ENCODE results near the gene DMRT2.

DMRT2 gene

DNA sequence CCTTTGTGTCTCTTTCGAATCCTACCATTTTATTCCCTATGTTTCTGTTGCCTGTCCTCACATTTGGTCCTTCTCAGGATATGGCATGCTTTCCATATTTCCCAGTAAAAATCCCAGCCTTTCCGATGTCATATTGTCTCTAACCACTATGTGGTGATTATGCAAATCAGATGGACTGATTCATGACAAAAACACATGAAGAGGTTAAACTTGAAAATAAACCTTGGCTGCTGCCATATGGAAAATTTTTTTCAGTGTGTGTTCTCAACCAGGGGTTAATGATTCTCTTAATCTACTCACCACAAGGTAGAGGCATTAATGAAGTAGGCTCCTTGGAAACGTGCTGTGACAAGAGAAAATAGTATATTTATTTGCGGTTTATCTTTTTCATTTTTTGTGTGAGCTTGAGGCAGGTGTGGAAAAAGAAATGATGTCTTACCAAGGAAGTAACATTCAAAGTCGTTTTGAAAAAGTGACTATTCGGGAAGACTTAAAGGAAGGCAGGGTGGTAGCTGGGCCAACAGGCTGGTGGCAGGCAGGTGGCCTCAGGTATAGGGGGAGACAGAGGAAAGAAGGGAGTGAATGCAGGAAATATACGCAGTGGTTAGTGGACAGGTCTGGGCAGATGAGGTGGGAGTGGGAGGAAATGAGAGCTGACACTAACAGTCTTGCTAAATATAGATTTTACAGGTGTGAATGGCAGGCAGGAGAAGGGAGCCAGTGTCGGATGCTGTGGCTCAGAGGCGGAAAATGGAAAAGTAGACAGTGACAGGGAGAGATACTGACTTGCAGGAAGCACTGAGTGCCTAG, 46.2 kb downstream of the DMRT2 start:
- no peak for DNase-seq

DNA sequence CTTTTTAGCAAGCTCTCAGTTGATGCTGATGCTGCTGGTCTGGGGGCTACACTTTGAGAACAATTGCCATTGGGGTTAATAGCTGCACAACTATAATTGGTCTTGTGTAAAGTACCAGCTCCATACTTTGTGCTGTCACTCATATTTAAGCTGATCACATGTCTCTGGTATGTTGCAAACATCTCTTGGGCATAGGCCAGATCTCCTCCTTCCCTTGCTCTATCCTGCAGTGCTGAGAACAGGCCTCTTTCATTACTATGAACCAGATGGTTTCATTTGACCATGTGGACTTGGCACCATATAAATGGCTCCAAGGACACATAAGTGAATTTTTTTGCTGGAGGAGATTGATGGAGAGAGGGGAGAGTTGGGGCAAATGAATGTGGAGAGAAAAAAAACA, 48.4 kb downstream of the DMRT2 start:
- no peak for DNase-seq

DNA sequence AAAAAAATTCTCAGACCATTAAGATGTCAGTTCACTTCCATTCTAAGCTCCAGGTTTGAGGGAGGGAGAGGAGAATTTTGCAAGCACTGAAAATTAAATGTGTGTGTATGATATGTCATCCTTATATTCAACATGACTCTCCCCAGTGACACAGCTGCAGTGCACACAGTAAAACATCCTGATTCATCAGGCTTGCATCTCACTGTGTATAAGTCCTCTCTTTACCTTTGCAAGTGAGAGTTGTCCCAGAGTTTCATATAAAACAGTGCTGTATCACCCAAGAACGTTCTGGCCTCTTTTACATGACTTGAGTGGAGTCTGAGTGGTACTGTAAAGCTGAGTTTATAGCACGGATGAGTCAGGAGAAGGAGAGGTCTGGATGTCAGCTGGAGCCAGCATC, 50.0 kb downstream of the DMRT2 start:
- no peak for DNase-seq

DNA sequence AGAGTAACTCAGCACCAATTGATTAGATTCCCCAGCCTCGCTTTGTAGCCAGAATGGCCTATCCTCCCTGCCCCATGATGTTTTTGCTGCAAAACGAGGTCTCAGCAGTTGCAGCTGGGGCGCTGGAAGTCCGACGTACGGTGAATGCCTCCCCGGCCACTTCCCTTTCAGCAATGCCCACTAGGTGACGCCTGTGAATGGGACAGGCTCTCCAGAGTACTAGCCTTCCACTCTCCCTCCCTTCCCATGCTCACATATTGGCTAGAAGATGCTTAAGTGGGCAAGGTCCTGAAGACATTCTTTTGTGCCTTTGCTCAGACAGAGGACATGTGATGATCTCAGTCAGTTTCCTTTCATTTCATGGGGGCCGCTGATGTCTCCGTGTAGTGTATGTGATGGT, 50.8 kb downstream of the DMRT2 start:
- DNase-seq, result no peak

DNA sequence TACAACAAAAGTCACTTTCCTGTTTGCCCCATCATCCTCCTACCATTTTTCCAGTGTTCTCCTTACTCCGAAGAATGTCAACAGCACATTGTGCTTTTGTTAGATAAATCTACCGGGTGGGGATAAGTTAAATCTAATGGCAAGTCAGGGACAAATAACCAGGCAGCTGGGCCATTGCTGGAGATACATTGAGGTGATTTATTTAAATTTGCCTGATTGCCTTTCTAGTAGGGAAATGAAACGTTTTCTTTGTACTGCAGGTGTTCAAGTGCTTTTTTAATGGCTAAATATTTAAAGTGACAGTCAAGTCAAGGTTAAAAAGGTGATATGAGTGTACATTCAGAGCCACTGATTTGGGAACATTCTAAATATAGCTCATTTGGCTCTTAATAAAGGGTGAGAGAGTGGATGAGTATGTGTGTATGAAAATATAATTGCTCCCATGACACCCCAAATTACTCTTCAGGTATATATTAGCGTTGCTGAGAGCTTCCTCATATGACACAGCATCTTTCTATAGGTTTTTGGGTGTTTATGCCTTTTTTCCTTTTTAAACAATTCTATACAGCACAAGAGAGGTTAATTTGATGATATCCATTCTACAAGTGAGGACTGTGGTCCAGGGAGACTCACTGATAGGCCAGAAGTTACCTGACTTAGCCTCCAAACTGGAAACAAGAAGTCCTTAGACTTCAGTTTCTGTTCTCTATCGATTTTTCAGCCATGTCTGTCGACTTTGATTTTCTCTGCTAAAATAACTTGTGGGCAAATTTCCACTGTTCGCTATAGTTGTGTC, 51.9 kb downstream of the DMRT2 start:
- DNase-seq, result no peak

DNA sequence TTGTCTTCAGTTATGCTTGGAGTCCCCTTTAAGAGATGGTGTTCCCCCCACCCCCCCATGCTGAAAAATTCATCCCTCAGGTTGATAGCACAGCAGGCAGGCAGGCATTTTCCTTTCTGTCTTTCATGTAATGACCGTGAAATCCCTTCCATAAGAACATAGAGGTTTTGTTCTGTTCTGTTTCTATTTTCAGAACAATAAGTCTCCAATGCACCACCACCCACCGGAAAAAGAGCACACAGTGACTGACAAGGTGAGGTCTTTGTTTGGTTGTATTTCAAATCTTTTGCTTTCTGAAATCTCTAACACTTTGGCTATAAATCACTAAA, 52.4 kb downstream of the DMRT2 start:
- no peak for DNase-seq
